ENCODE measurements around the gene TNFAIP1.

GRCh38 chr17:28366605-28367004, 31.0 kb downstream of the TNFAIP1 start:
- no peak for TF ChIP-seq MYC (IDR thresholded peaks at IDR 0.05; ENCODE audit: borderline replicate concordance, low read length)
- TF ChIP-seq ESRRA (IDR thresholded peaks at IDR 0.05; ENCODE audit: borderline replicate concordance, low read length) = no peak
- TF ChIP-seq CTCF (IDR thresholded peaks at IDR 0.05) = 0 out of 3 replicates have a peak, but pooled peaks have one; percentile 7
- TF ChIP-seq USF2 (IDR thresholded peaks at IDR 0.05) = no peak
- no peak for TF ChIP-seq POLR2A (IDR thresholded peaks at IDR 0.05; ENCODE audit: low read length)
- TF ChIP-seq MAFK (IDR thresholded peaks at IDR 0.05; ENCODE audit: partially characterized antibody) = no peak
- no peak for TF ChIP-seq NR3C1 (IDR thresholded peaks at IDR 0.05)
- no peak for TF ChIP-seq CEBPB (IDR thresholded peaks at IDR 0.05)
- TF ChIP-seq ELK1 (IDR thresholded peaks at IDR 0.05; ENCODE audit: low read depth, low read length) = no peak
- TF ChIP-seq HDAC2 (IDR thresholded peaks at IDR 0.05) = no peak
- TF ChIP-seq PBX3 (IDR thresholded peaks at IDR 0.05) = no peak
- no peak for TF ChIP-seq MAX (IDR thresholded peaks at IDR 0.05)
- no peak for TF ChIP-seq ZSCAN20 (CRISPR knock-in tag; IDR thresholded peaks at IDR 0.05)
- TF ChIP-seq KDM1A (IDR thresholded peaks at IDR 0.05; ENCODE audit: low read depth) = no peak
